GM19452 (cell line): Measurements from ENCODE around the gene SERPINA9.

ENCODE experiments used
- ATAC-seq: cut with Tn5 transposase; IDR thresholded peaks from one replicate; pipeline ENCODE4 v1.9.1; 2021; ENCODE audit not compliant: unreplicated experiment

The SERPINA9 gene

GRCh38 chr14:94464290-94464689 is 11.7 kb downstream of the SERPINA9 start:
- ATAC-seq, result no peak

GRCh38 chr14:94462763-94463572 is 13.0 kb downstream of the SERPINA9 start:
- no peak for ATAC-seq

DNA sequence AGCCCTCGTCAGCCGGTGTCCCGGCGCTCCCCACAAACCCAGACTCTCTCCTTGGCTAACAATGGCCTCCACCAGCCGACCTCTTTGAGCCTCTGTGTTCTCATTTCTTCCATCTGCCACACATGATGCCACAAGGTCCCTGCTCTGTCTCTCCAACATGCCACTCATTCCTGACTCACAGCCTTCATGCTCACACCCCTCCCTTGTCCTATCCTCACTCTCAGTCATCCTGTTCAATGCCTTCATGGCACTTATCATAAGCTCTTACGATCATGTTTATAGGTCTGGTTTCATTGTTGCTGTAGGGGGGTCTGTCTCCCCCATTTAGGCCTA is 13.8 kb downstream of the SERPINA9 start:
- no peak for ATAC-seq

DNA sequence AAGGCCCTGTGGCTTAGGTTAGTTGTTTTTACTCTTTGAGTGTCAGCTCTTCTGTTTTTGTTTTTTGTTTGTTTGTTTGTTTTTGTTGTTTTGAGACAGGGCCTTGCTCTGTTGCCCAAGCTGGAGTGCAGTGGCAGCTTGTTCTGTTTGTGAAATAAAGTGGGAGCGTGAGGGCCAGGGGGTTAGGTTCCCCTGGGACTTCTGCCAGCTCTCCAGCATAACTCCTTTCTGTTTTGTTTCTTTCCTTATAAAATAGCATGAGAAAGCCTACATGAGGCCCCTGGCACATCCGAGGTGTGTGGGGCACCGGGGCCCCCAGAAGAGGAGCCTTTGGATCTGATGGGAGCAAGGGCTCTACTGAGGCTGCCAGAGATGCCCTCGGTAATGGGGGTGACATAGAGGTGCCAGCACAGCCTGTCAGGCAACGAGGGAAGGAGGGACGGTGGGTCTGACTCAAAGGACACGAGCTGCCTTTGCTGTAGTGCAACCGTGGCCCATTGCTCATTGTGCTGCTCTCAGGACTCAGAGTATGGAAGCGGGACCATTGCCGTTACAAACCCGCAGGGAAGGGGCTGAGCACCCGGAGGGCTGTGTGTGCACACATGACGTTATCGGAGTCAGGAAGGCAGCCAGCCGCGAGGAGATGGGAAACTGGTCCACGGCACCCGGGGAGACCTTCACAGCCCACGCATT is 14.3 kb downstream of the SERPINA9 start:
- no peak for ATAC-seq

- no peak for ATAC-seq
These were observed 15.2 kb downstream of the SERPINA9 start for GRCh38 chr14:94460631-94461416.

- no peak for ATAC-seq
These were observed 17.3 kb downstream of the SERPINA9 start for GRCh38 chr14:94458558-94459205.

DNA sequence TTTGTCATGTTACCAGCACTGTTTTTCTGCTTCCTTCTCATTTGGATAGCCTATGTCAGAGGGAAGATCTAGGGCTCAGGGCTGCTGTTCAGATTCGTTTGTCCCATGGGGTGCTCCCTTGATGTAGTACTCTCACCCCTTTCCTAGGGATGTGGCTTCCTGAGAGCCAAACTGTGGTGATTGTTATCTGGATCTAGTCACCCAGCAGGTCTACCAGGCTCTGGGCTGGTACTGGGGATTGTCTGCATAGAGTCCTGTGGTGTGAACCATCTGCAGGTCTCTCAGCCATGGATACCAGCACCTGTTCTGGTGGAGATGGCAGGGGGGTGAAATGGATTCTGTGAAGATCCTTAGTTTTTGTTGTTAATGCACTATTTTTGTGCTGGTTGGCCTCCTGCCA is 17.9 kb downstream of the SERPINA9 start:
- ATAC-seq, result no peak

DNA sequence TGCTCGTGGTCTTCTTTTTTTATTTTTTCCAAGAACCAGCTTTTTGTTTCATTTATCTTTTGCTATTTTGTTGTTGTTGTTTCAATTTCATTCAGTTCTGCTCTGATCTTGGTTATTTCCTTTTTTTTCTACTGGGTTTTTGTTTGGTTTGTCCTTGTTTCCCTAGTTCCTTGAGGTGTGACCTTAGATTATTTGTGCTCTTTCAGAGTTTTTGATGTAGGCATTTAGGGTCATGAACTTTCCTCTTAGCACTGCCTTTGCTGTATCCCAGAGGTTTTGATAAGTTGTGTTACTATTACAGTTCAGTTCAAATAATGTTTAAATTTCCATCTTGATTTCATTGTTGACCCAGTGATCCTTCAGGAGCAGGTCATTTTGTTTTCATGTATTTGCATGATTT is 20.1 kb downstream of the SERPINA9 start:
- no peak for ATAC-seq

DNA sequence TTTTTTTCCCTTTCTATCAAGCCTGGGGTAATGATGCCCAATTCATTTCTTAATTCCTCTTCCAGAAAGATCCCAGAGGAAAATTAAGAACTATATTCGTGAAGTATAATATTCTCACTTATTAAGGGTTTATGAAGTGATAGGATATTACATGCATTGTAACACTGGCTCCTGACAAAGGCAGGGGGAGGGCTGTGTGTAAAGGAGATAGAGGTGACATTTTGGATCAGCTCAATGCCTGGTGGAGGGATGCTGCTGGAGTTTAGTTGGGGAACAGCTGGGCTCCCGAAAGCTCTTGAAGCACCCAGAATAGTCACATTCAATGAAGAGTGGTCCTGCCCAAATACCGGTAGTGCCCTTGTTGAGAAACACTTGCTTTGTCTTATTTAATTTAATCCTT is 24.2 kb downstream of the SERPINA9 start:
- no peak for ATAC-seq

- no peak for ATAC-seq
These were observed 24.8 kb downstream of the SERPINA9 start for GRCh38 chr14:94451091-94451771.

DNA sequence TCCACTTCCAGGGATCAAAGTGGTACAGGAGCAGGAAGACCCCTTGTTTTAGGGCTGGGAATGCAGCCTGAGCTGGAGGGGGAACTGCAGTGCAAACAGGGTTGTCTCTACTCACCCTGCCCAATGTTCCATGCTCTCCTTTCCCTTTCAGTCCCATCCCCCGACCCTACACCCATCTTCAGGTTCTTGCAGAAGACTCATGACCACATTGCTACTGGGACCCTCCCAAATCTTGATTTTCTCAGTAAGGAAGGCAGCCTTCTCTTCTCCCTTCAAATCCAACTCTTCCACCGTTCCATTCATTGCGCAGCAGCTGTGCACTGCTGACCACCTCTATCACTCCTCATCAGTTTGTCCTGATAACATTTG is 25.3 kb downstream of the SERPINA9 start:
- ATAC-seq, result no peak

GRCh38 chr14:94449930-94450329 is 26.1 kb downstream of the SERPINA9 start:
- no peak for ATAC-seq

DNA sequence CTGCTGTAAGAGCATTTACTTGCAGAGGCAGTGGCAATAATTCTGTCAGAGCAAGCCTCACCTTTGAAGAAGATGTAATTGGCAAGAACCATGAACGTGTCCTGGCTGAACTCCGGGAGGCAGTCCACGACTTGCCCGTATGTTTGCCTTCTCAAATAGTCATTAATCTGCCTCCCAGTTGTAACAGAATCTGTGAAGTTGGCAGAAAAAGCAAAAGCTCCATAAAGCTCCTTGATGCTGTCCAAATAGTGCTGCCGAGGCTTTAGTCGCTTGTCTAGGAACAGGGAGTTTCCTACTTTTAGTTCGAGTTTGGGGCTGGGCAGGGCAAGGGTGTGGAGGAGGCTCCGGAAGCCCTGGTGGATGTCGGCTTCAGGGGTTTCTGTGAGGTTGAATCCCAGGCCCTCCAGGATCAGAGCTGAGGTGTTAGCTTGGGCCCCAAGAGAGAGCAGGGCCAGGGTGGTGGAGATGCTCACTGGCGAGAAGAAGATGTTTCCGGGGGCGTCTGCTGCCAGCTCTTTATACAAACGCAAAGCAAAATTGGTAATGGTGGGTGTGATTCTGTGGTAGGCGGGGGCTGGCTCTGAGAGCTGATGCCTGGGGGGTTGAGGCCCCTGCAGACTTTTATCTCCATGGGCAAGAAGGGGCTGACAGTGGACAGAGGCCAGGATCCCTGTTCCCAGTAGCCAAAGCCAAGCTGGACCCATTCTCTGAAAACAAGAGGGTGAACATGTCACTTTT is 27.8 kb downstream of the SERPINA9 start:
- no peak for ATAC-seq

GRCh38 chr14:94447206-94447605 is 28.8 kb downstream of the SERPINA9 start:
- no peak for ATAC-seq

DNA sequence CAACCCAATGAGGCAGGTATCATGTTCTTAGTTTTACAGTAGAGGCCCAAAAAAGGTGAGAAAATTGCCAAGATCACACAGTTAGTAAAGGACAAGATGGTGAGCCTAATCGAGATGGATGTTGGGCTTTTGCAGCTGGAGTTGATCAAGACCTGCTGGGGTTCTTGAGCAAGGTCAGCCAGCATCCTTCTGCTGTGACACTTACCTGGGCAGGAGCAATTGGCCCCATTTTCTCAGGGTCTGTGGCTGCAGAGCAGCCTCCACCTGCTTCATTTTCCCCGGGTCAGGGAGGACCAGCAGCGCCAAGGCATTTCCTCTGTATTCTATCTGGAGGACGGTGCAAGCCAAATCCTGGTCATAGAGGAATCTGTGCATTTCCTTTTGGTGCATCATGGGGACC is 29.9 kb downstream of the SERPINA9 start:
- no peak for ATAC-seq

GRCh38 chr14:94445003-94445402 is 31.0 kb downstream of the SERPINA9 start:
- ATAC-seq, result no peak

GRCh38 chr14:94441531-94442205 is 34.3 kb downstream of the SERPINA9 start:
- no peak for ATAC-seq

DNA sequence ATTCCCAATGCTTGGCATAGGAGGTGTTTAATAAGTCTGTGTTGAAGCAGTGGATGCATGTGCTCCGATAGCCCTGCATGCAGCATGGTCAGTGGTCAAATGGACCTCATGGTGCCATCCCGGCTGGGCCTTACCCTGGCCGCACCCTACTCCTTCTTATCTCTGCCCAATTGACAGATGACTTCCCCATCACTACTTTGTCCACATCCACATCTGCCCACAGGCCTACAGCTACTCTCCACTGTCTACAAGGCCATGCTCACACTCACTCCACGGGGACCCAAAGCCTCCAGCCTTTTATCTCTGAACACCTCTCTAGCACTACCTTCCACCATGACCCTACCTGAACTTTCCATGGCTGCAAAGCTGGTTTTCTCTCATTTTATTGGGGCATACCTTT is 34.9 kb downstream of the SERPINA9 start:
- ATAC-seq, result no peak

GRCh38 chr14:94439453-94440057 is 36.4 kb downstream of the SERPINA9 start:
- no peak for ATAC-seq
